ENCODE results near the gene WDR35.
"Not testable (repeated sequence)": the region's sequence is repeated elsewhere in the genome, so short reads cannot be mapped to it uniquely, and the experiment has no call there.

WDR35 gene

DNA sequence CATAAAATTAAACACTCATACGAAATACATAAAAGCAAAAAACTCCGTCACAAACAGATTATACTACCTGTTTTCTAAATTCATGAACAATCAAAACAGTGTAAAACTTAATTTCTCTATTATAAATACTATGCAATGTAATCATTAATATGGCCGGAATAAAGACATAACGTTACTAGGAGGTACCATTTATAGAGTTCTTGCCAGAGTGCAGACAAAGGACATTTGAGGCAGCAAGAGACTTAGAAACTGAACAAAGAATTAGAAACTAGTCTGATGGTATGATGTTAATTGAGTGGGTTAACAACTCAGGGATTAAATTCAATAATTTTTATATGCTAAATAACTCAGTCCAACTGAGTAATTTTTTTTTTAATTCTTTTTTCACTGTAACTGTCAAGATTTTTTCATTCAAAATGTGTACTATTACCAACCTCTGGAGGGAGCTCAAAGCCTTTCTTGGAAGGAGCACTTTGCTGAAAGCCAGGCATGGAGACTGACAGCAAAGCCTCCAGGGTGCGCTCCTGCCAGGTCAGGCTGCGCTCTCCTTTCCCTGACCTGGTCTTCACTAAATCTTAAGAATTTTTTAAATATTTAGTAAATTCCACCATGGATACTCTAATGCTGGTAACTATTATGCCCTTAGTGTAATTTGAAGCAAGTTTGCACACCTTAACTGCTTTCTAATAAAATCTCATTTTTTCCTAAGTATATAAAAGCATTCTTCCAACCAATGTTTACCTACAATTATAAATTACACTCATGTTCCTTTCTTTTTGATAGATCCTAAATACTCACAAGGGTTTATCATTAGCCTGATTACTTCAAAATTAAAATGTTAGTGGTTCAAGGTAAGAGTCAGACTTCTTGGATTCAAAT, 34.1 kb downstream of the WDR35 start:
- H3K36me3 ChIP-seq (ENCODE audit: control insufficient read depth, insufficient read depth, low read length): no peaks in the 10 kb centered on the region
- H3K27ac ChIP-seq (ENCODE audit: low read depth, low read length): no peak overlapping the region
- H3K4me1 ChIP-seq (ENCODE audit: control insufficient read depth, insufficient read depth, low read length): no peaks in the 10 kb centered on the region
- no peak overlapping the region for H3K4me3 ChIP-seq (ENCODE audit: low read length)
- no peak overlapping the region for H3K9ac ChIP-seq (ENCODE audit: low read length)
- no peaks in the 10 kb centered on the region for H3K27me3 ChIP-seq (ENCODE audit: control insufficient read depth, insufficient read depth, low read length)

DNA sequence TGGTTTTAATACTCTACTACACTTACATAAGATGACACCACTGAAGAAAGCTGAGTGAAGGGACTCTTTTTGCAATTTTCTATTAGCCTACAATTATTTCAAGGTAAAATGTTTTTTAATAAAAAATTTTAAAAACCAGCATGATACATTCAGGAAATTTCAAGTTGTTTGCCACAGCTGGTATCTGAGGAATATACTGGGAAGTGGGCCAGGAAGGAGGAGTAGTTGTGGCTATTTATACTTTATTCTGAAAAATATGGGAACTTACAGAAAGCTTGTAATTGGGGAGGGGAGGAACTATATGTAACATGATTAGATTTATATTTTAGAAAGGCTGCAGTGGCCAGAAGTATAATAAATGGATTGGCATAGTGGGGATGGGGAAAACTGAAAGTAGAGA, 40.8 kb downstream of the WDR35 start:
- Histone ChIP-seq H3K9ac (ENCODE audit: low read length) (no peak overlapping the region), H3K4me1 (ENCODE audit: control insufficient read depth, insufficient read depth, low read length) (no peaks in the 10 kb centered on the region), H3K27me3 (ENCODE audit: control insufficient read depth, insufficient read depth, low read length) (no peaks in the 10 kb centered on the region), H3K27ac (ENCODE audit: low read depth, low read length) (no peak overlapping the region), H3K4me3 (ENCODE audit: low read length) (no peak overlapping the region), H3K36me3 (ENCODE audit: control insufficient read depth, insufficient read depth, low read length) (no peaks in the 10 kb centered on the region)

DNA sequence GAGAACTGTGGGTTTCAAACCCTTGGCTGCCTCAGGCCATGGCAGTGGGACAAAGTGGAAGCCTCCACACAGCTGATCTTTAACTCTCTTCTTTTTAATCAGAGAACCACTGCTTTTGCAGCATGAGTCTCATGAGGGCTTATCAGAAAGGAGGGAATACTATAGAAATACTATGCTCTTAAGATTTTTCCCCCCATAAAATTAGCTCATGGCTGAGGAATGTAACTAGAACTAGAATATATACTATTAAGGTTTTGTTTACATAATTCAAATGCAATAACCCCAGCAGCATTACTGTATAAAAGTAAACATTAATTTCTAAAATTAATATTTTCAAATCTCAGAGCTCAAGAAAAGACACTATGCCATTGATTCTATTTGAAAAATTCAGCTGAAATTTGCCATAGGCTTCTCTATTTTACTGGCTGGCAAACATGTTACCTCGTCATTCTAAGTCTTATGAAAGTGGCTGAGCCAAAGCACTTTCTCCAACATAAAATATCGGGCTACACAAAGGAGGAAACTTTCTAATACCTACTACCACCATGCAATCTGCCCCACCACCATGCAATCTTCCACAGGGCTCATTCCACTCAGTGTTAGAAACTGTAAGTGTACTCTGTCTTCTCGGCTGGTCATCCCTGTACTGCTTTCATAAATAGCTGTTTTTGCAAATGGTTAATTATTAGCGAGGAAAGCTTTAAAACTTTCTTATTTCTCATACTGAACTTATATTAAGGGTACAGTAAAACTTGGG, 42.5 kb downstream of the WDR35 start:
- Histone ChIP-seq H3K4me1 (ENCODE audit: control insufficient read depth, insufficient read depth, low read length) (no peaks in the 10 kb centered on the region), H3K27ac (ENCODE audit: low read depth, low read length) (no peak overlapping the region), H3K4me3 (ENCODE audit: low read length) (no peak overlapping the region), H3K27me3 (ENCODE audit: control insufficient read depth, insufficient read depth, low read length) (no peaks in the 10 kb centered on the region), H3K9ac (ENCODE audit: low read length) (no peak overlapping the region), H3K36me3 (ENCODE audit: control insufficient read depth, insufficient read depth, low read length) (no peaks in the 10 kb centered on the region)

DNA sequence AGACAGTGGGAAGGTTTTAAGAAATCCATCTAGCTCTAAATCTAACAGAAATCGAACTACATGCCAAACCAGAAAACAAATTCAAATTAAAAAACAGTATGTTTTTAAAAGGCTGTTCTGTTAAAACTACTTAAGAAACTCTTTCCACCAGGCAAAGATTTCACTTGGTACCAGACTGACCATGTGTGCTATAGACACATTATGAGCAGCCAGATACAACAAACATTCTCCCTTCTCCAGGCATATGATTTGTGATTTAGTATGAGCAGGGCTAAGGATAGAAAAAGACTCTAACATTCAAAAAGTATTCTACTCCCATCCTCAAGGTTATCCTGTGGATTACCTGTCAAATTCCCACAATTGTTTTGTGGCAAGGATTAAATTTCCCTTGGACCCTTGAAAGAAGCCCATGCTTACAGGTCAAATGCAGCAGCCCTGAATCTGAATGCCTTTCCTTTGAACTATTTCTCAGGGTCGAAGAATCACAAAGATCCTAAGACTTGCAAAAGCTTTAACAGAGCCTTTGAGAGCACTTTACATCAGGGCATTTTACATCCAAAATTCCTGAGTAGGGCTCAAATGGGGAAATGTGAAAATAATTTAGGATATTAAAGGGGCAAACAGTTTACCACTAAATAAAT, 45.6 kb downstream of the WDR35 start:
- Histone ChIP-seq H3K27ac (ENCODE audit: low read depth, low read length) (no peak overlapping the region), H3K27me3 (ENCODE audit: control insufficient read depth, insufficient read depth, low read length) (no peaks in the 10 kb centered on the region), H3K4me1 (ENCODE audit: control insufficient read depth, insufficient read depth, low read length) (no peaks in the 10 kb centered on the region), H3K4me3 (ENCODE audit: low read length) (no peak overlapping the region), H3K9ac (ENCODE audit: low read length) (no peak overlapping the region), H3K36me3 (ENCODE audit: control insufficient read depth, insufficient read depth, low read length) (no peaks in the 10 kb centered on the region)

DNA sequence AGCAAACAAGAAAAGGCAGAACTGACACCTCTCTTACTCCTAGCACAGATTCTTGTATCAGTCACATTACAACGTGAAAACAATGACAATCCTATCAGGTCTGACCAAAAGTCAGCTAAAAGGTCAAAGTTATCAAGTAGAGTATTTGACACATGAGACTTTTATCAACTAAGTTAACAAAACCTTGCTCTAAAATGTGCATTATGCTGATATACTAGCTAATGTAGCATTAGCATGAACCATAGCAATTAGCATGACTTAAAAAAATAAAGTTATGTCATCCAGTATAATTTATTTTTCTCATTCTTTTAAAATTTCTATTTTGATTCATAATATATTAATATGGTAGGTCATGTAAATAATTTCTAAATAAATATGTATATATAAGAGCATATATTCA, 46.7 kb downstream of the WDR35 start:
- Histone ChIP-seq H3K9ac (ENCODE audit: low read length) (no peak overlapping the region), H3K27ac (ENCODE audit: low read depth, low read length) (no peak overlapping the region), H3K4me3 (ENCODE audit: low read length) (no peak overlapping the region), H3K27me3 (ENCODE audit: control insufficient read depth, insufficient read depth, low read length) (no peaks in the 10 kb centered on the region), H3K4me1 (ENCODE audit: control insufficient read depth, insufficient read depth, low read length) (no peaks in the 10 kb centered on the region), H3K36me3 (ENCODE audit: control insufficient read depth, insufficient read depth, low read length) (no peaks in the 10 kb centered on the region)

DNA sequence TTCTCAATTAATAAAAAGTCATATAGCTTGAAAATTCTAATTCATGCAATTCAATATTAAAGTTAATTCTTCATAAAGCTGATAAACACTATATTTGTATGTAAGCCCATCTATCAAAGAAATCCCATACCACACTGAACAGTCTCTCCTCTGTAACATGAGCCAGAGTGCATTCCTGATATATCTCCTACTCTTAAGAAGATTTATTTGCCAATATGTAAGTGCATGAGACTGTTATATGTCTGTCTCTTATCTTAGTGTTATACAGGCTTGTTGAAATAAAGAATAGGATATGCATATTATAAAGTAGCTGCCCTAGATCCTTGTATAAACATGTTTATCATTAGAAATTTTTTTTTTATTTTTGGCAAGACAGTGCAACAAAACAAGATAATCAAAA, 47.7 kb downstream of the WDR35 start:
- no peaks in the 10 kb centered on the region for H3K4me1 ChIP-seq (ENCODE audit: control insufficient read depth, insufficient read depth, low read length)
- no peak overlapping the region for H3K27ac ChIP-seq (ENCODE audit: low read depth, low read length)
- peaks cover 3% of the 10 kb centered on the region for H3K36me3 ChIP-seq (ENCODE audit: control insufficient read depth, insufficient read depth, low read length)
- H3K9ac ChIP-seq (ENCODE audit: low read length): no peak overlapping the region
- H3K4me3 ChIP-seq (ENCODE audit: low read length): no peak overlapping the region
- H3K27me3 ChIP-seq (ENCODE audit: control insufficient read depth, insufficient read depth, low read length): no peaks in the 10 kb centered on the region

DNA sequence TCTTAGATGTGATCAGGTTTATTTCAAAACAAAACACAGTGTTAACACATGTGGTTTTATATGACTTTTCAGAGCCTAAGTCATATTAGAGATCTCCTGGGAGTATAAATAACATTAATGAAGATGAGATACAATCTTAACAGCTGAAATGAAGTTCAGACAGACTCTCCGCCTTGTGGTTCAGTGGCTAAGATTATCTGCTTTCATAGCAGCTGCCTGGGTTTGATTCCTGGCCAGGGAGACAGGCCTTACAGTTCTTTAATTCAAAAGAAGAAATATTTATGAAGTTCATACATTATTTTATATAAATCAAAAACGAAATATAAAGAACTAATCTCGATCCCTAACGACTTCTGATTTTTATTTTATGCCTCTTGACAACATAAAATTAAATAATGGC, 52.9 kb downstream of the WDR35 start:
- Histone ChIP-seq H3K4me1 (ENCODE audit: control insufficient read depth, insufficient read depth, low read length) (no peaks in the 10 kb centered on the region), H3K36me3 (ENCODE audit: control insufficient read depth, insufficient read depth, low read length) (peaks cover 8% of the 10 kb centered on the region), H3K27me3 (ENCODE audit: control insufficient read depth, insufficient read depth, low read length) (no peaks in the 10 kb centered on the region), H3K27ac (ENCODE audit: low read depth, low read length) (no peak overlapping the region), H3K4me3 (ENCODE audit: low read length) (no peak overlapping the region), H3K9ac (ENCODE audit: low read length) (no peak overlapping the region)

DNA sequence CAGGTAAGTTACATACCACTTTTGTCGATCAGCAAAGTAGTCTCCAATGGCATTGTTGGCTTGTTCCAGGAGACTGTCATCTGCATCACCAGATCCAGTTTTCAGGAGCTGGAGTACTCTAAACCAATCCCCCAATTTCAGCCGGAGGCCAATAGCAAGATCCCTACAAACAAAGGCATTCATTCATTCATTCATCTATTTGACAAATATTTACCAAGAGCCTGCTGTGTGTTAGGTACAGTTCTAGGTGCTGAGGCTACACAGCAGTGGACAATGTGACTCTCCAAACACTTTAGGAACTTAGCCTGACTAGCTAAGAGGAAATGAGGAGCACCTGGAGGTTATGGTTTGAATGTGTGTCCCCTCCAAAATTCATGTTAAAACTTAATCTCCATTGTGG, 53.7 kb downstream of the WDR35 start:
- Histone ChIP-seq H3K4me3 (ENCODE audit: low read length) (no peak overlapping the region), H3K4me1 (ENCODE audit: control insufficient read depth, insufficient read depth, low read length) (no peaks in the 10 kb centered on the region), H3K36me3 (ENCODE audit: control insufficient read depth, insufficient read depth, low read length) (peaks cover 8% of the 10 kb centered on the region), H3K27ac (ENCODE audit: low read depth, low read length) (no peak overlapping the region), H3K27me3 (ENCODE audit: control insufficient read depth, insufficient read depth, low read length) (no peaks in the 10 kb centered on the region), H3K9ac (ENCODE audit: low read length) (no peak overlapping the region)

DNA sequence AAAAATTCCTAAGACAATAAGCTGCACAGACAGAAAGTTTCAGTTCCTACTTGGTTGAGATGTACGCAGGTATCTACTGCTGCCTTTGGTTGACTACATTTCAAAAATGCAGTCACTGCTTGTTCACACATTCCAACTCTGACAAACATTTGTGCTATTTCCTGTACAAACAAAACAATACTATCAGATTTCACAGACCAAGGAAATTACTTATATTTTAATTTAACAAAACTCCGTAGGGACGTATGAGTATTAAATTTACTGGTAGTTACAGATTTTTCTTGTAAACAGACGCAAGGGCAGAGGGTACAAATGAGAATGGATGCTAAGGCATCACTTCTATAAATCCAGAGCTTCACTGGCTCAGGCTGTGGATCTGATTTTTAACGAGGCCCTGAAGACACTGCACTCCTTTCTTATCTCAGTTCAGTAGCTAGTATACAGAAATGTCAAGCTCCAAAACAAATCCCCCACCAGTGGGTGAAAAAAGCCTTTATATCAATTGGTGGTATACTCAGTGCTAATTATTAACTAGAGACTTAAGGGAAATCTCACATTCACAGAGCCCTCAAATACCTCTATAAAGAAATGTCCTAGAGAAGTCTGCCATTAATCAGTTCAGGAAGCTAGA, 56.4 kb downstream of the WDR35 start:
- Histone ChIP-seq H3K4me1 (ENCODE audit: control insufficient read depth, insufficient read depth, low read length) (no peaks in the 10 kb centered on the region), H3K9ac (ENCODE audit: low read length) (no peak overlapping the region), H3K36me3 (ENCODE audit: control insufficient read depth, insufficient read depth, low read length) (peaks cover 14% of the 10 kb centered on the region), H3K27ac (ENCODE audit: low read depth, low read length) (no peak overlapping the region), H3K4me3 (ENCODE audit: low read length) (no peak overlapping the region), H3K27me3 (ENCODE audit: control insufficient read depth, insufficient read depth, low read length) (no peaks in the 10 kb centered on the region)

DNA sequence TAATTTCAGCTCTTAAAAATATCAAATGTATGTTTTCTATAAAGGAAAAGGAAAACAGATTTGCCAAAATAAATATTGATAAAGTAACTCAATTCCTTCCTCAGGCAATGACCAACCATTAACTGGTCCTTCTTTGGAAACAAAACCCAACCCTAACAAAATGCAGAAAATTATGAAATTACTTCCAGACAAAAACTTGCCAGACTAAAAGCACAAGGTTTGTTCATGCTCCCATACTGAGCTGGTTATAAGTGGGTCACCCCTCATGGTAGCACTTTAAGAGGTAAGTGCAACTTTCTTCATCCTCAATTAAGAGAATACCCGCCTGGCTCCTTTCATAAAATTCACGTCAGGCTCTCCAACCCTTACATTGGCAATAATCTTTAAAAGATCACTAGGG, 57.0 kb downstream of the WDR35 start:
- Histone ChIP-seq H3K36me3 (ENCODE audit: control insufficient read depth, insufficient read depth, low read length) (peaks cover 14% of the 10 kb centered on the region), H3K4me1 (ENCODE audit: control insufficient read depth, insufficient read depth, low read length) (no peaks in the 10 kb centered on the region), H3K27me3 (ENCODE audit: control insufficient read depth, insufficient read depth, low read length) (no peaks in the 10 kb centered on the region), H3K27ac (ENCODE audit: low read depth, low read length) (no peak overlapping the region), H3K4me3 (ENCODE audit: low read length) (no peak overlapping the region), H3K9ac (ENCODE audit: low read length) (no peak overlapping the region)

DNA sequence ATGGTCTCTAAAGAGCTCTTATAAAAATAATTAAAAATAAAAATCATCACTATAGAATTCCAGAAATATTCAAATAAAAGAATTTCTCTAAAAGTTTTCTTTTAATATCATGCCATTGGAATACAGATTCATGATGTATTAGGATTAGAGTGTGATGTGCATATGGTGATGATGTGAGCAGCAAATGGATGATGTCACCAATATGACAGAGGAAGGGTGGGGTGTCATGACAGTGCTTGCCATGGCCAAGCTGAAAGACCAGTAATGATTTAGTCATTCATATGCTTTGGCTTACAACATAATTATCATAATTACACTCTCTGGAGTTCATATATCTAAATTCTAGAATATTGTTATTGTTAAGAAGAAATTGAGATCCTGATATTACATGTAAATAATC, 60.7 kb downstream of the WDR35 start:
- H3K4me3 ChIP-seq (ENCODE audit: low read length): no peak overlapping the region
- H3K9ac ChIP-seq (ENCODE audit: low read length): no peak overlapping the region
- H3K36me3 ChIP-seq (ENCODE audit: control insufficient read depth, insufficient read depth, low read length): peaks cover 6% of the 10 kb centered on the region
- H3K4me1 ChIP-seq (ENCODE audit: control insufficient read depth, insufficient read depth, low read length): no peaks in the 10 kb centered on the region
- no peaks in the 10 kb centered on the region for H3K27me3 ChIP-seq (ENCODE audit: control insufficient read depth, insufficient read depth, low read length)
- no peak overlapping the region for H3K27ac ChIP-seq (ENCODE audit: low read depth, low read length)

DNA sequence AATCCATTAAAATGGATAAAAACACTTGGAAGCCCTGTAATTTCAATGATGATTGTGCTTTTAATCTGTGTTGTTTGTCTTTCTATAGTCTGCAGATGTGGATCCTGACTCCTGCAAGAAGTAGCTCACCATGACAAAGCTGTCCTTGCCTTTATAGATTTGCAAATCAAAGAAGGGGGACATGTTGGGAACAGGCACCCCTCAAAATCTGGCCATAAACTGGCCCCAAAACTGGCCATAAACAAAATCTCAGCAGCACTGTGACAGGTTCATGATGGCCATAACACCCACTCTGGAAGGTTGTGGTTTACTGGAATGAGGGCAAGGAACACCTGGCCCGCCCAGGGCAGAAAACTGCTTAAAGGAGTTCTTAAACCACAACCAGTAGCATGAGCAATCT, 62.1 kb downstream of the WDR35 start:
- H3K4me3 ChIP-seq (ENCODE audit: low read length); H3K36me3 ChIP-seq (ENCODE audit: control insufficient read depth, insufficient read depth, low read length); H3K27ac ChIP-seq (ENCODE audit: low read depth, low read length): not testable (repeated sequence)

More for the DNA sequence above, 62.1 kb downstream of the WDR35 start:
- not testable (repeated sequence) for H3K27me3 ChIP-seq (ENCODE audit: control insufficient read depth, insufficient read depth, low read length); H3K9ac ChIP-seq (ENCODE audit: low read length); H3K4me1 ChIP-seq (ENCODE audit: control insufficient read depth, insufficient read depth, low read length)
